Central memory CD8-positive, alpha-beta T cell (primary cell): Measurements from ENCODE around the gene RYR1.
"Not testable (repeated sequence)": the region's sequence is repeated elsewhere in the genome, so short reads cannot be mapped to it uniquely, and the experiment has no call there.

Experiments
- ATAC-seq: fragments of 150-1000 bp; cut with Tn5 transposase; replicated peaks from 2 replicates; pipeline ENCODE4 v1.10.0; 2022; ENCODE audit warnings: mild to moderate bottlenecking, moderate FRiP score, moderate number of reproducible peaks; ENCODE audit not compliant: poor library complexity, severe bottlenecking; ENCODE audit errors: extremely low read depth
- DNase-seq, 2 donors: peaks; one replicate each; pipeline ENCODE4 v3.0.0; 2021; ENCODE audit warnings: low spot score in 2 of 2
- H3K27ac Mint-ChIP-seq: one replicate; pipeline ENCODE4 v1.8.0; 2022; ENCODE audit warnings: low read depth, mild to moderate bottlenecking, moderate library complexity, mixed read lengths
- H3K27me3 Mint-ChIP-seq: one replicate; pipeline ENCODE4 v1.8.0; 2022; ENCODE audit warnings: mixed read lengths
- H3K36me3 Mint-ChIP-seq: one replicate; pipeline ENCODE4 v1.8.0; 2022; ENCODE audit warnings: mild to moderate bottlenecking, moderate library complexity, mixed read lengths; ENCODE audit not compliant: insufficient read depth
- H3K4me1 Mint-ChIP-seq: one replicate; pipeline ENCODE4 v1.8.0; 2022; ENCODE audit warnings: mixed read lengths
- H3K4me3 Mint-ChIP-seq: one replicate; pipeline ENCODE4 v1.8.0; 2022; ENCODE audit warnings: mild to moderate bottlenecking, moderate library complexity, mixed read lengths
- H3K9me3 Mint-ChIP-seq: one replicate; pipeline ENCODE4 v1.8.0; 2022; ENCODE audit warnings: mixed read lengths

The RYR1 gene

DNA sequence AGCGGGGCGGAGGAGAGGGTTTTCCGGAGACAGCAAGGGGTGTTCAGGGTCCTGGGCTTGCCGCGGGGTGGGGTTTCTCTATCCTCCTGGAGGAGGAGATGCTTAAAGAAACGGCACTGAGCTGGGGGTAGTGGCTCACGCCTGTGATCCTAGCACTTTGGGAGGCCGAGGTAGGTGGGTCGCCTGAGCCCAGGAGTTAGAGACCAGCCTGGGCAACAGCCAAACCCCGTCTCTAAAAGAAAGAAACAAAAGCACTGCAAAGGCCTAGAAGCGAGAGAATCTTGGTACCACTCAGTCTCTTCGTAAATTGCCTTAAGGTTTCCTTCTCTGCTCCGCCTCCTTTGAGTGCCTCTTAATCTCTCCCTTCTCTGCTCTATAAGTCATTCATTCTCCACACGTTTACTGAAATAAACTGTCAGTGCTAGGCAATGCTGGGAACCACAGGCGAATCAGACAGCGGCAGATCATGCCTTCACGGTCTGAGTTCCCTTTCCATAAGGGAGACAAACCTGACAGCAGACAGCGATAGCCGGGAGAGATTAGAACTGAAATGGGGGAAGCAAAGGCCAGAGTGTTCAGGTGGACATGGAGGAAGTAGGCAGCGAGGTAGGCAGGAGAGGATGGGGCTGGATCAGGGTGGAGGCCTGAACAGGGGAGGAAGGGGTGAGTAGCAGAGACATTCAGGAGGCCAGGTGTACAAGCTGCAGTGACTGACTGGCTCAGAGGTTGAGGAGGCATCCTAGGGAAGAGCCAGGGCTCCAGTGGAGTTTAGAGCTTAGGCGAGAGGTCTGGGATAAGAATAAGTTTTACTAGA lies 186.1 kb downstream of the RYR1 start:
- Mint-ChIP-seq H3K27ac (peak overlapping the region; percentile 97), H3K36me3 (peaks cover 51% of the 10 kb centered on the region), H3K27me3 (no peaks in the 10 kb centered on the region), H3K9me3 (no peaks in the 10 kb centered on the region), H3K4me3 (peak overlapping the region; percentile 97), H3K4me1 (peaks cover 49% of the 10 kb centered on the region)
- DNase-seq (no peak), ATAC-seq (no peak)

DNA sequence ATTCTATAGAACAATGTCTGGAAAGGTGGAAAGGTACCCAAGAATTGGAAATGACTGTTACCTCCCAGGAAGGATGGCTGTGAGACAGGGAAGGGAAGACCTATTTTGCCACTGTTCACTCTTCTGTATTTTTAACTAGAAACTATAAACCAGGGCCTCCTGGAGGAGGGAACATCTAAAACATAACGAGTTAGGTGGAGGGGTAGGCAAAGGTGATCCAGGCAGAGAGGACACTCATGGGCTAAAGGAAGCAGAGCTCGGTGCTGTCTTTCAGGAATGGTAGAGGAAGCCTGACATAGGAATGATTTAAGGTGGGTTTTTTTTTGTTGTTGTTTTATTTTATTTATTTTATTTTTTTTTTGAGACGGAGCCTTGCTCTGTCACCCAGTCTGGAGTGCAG lies 191.3 kb downstream of the RYR1 start:
- H3K27me3 Mint-ChIP-seq = no peaks in the 10 kb centered on the region
- ATAC-seq = no peak
- peaks cover 15% of the 10 kb centered on the region for H3K4me1 Mint-ChIP-seq
- H3K9me3 Mint-ChIP-seq = no peaks in the 10 kb centered on the region
- H3K4me3 Mint-ChIP-seq = no peak overlapping the region
- H3K36me3 Mint-ChIP-seq = peaks cover 74% of the 10 kb centered on the region
- no peak for DNase-seq
- no peak overlapping the region for H3K27ac Mint-ChIP-seq

DNA sequence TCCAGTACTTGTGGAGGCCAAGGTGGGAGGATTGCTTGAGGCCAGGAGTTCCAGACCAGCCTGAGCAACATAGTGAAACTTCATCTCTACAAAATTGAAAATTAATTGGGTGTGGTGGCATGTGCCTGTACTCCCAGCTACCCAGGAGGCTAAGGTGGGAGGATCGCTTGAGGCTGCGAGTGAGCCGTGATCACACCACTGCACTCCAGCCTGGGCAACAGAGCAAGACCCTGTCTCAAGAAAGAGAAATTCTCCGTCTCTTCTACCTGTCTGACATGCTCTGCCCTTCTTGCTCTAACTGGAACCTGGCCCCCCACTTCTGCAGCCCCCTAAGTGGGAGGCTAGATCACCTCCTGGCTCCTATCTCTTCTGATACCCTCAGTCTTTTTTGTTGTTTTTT lies 192.9 kb downstream of the RYR1 start:
- Mint-ChIP-seq H3K4me3 (no peak overlapping the region), H3K4me1 (peaks cover 9% of the 10 kb centered on the region), H3K27ac (no peak overlapping the region), H3K27me3 (no peaks in the 10 kb centered on the region), H3K36me3 (peaks cover 71% of the 10 kb centered on the region), H3K9me3 (no peaks in the 10 kb centered on the region)
- DNase-seq = no peak
- ATAC-seq = no peak

DNA sequence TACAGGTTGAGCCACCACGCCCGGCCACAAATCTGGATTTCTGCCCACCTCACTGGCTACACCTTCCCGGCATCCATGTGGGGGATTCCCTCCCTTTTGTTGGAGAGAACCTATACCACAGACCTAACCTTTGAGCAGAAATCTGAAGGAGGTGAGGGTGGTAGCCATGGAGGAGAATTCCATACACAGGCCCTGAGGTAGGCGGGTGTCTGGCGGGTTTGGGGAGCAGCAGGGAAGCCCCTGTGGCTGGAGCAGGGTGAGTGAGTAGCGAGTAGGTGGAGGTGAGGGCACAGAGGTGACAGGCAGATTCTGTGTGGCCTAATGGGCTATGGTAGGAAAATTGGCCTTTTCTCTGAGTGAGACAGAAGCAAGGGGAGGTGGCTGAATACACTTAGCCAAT lies 196.1 kb downstream of the RYR1 start:
- Mint-ChIP-seq H3K4me3 (no peak overlapping the region), H3K27me3 (no peaks in the 10 kb centered on the region), H3K9me3 (no peaks in the 10 kb centered on the region), H3K36me3 (peaks cover 62% of the 10 kb centered on the region), H3K4me1 (peaks cover 11% of the 10 kb centered on the region), H3K27ac (no peak overlapping the region)
- no peak for ATAC-seq
- no peak for DNase-seq

DNA sequence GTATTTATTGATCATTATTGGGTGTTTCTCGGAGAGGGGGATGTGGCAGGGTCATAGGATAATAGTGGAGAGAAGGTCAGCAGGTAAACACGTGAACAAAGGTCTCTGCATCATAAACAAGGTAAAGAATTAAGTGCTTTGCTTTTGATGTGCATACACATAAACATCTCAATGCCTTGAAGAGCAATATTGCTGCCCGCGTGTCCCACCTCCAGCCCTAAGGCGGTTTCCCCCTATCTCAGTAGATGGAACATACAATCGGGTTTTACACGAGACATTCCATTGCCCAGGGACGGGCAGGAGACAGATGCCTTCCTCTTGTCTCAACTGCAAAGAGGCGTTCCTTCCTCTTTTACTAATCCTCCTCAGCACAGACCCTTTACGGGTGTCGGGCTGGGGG lies 197.8 kb downstream of the RYR1 start:
- H3K27ac Mint-ChIP-seq, H3K9me3 Mint-ChIP-seq, DNase-seq, H3K27me3 Mint-ChIP-seq, ATAC-seq, H3K4me3 Mint-ChIP-seq: not testable (repeated sequence)
- H3K36me3 Mint-ChIP-seq = peaks cover 49% of the 10 kb centered on the region
- peaks cover 22% of the 10 kb centered on the region for H3K4me1 Mint-ChIP-seq

DNA sequence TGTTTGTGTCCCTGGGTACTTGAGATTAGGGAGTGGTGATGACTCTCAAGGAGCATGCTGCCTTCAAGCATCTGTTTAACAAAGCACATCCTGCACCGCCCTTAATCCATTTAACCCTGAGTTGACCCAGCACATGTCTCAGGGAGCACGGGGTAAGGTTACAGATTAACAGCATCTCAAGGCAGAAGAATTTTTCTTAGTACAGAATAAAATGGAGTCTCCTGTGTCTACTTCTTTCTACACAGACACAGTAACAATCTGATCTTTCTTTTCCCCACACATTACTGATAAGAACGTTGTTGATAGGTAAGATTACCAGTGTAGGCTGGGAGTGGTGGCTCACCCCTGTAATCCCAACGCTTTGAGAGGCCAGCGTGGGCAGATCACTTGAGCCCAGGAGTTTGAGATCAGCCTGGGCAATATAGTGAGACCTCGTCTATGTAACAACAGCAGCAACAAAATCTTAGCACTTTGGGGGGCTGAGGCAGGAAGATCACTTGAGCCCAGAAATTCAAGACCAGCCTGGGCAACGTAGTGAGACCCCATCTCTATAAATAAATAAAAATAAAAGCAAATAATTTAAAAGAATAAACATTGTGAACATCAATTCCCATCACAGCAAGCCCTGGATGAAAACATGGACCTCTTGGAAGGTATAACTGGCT lies 198.5 kb downstream of the RYR1 start:
- not testable (repeated sequence) for H3K27ac Mint-ChIP-seq, DNase-seq, H3K27me3 Mint-ChIP-seq, H3K9me3 Mint-ChIP-seq, H3K4me3 Mint-ChIP-seq, ATAC-seq
- Mint-ChIP-seq H3K36me3 (peaks cover 45% of the 10 kb centered on the region), H3K4me1 (peaks cover 28% of the 10 kb centered on the region)

DNA sequence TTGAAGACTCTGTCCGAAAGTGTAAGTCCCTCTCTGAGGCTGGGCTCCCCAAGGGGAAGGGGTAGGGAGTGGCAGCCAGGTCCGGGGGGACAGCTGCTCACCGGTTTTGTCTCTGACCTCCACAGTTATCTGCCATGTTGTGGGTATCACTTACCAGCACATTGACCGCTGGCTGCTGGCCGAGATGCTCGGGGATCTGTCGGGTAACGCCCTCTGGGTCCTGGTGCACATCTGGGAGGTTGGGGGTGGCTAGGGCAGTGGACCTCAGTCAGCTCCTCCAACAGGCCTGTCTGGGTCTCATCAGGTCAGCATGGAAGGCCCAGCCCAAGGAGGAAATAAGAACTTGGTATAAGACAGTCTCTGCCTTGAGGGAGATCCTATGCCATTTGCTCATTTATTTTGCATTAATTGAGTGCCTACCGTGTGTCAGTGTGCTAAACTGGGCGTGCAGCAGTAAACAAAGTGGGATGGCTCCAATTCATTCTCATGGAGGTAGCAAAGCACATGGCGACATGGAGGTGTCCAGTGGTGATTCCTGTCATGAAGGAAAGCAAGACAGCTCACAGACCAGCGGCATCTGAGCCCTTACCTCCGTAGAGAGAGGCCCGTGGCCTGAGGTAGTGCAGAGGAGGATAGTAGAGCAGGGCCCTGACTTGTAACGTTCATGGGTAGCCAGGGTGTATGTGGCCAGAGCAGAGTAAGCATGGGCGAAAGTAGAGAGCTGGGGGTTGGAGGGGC lies 199.2 kb downstream of the RYR1 start:
- Mint-ChIP-seq H3K27me3 (no peaks in the 10 kb centered on the region), H3K27ac (peak overlapping the region; percentile 42), H3K4me1 (peaks cover 29% of the 10 kb centered on the region), H3K36me3 (peaks cover 43% of the 10 kb centered on the region), H3K4me3 (no peak overlapping the region), H3K9me3 (no peaks in the 10 kb centered on the region)
- ATAC-seq (no peak), DNase-seq (no peak)

DNA sequence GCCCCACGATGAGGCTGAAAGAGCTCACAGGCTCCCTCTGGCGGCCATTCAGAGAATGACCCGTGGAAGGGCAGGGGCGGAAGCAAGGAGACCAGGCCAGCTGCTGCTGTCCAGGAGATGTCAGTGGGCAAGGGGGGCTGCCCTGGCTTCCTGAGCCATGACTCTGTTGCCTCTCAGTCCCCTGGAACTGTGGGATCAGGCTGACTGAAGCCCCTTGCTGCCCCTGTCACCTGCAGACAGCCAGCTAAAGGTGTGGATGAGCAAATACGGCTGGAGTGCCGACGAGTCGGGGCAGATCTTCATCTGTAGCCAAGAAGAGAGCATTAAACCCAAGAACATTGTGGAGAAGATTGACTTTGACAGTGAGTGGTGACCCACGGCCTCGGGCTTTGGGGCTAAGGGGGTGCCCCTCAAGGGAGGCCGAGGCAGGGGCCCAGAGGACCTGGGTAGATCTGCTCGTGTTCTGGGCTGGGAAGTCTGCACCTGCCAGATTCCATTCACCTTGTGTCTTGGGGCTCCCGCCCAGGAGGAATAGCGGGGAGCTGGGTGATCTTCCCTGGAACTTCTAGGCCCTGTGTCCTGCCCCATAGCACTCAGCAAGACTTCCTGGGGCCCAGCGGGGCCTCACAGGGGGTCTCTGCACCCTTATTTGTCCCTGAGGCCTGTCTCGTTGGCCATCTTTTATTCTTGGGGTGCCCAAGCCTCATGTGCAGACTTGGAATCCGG lies 201.4 kb downstream of the RYR1 start:
- no peaks in the 10 kb centered on the region for H3K27me3 Mint-ChIP-seq
- peaks cover 23% of the 10 kb centered on the region for H3K36me3 Mint-ChIP-seq
- peak; percentile 55 to 69 for DNase-seq
- peak overlapping the region; percentile 71 for H3K4me3 Mint-ChIP-seq
- H3K9me3 Mint-ChIP-seq = no peaks in the 10 kb centered on the region
- peak overlapping the region; percentile 83 for H3K27ac Mint-ChIP-seq
- ATAC-seq = no peak
- peaks cover 28% of the 10 kb centered on the region for H3K4me1 Mint-ChIP-seq

DNA sequence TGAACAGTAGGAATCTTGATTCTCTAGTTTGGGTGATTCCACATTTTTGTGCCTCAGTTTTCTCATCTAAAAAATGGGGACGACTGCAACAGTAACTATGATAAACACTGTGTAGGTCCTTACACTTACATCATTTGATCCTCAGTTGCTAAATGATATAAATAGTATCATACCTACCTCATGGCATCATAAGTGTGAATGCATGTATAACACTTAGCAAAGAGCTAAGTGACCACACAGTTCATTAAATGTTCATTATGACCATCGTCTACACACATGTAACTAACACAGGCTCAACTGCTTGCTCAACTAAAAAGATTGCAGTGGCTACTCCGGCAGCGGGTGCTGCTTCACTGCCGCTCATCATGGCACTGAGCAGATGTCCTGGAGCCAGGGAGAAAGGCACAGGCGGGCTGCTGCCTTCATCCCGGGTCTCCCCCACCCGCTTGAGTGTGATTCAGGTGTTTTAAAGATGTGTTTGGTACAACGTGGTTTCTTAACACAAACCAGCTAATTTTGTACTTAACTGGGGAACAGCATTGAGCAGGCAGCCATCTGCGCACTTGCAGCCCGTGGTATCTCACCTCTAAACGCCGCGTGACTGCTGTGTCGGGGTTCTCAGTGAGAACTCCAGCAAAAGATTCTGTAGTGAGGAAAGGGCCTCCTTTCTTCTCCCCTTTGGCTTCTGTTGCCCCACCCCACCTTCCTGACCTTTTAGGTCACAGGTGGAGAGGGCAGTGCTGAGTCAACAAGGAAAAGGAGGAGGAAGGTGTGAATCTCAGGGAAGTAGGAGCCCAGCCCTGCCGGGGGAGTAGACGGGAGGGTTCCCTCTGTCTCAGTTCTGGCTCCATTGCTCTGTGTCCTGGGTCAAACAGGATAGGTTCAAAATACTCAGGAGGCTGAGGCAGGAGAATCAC lies 202.2 kb downstream of the RYR1 start:
- ATAC-seq = no peak
- peak overlapping the region; percentile 51 for H3K4me3 Mint-ChIP-seq
- peak overlapping the region; percentile 83 for H3K27ac Mint-ChIP-seq
- H3K9me3 Mint-ChIP-seq = no peaks in the 10 kb centered on the region
- no peaks in the 10 kb centered on the region for H3K27me3 Mint-ChIP-seq
- no peak for DNase-seq
- H3K4me1 Mint-ChIP-seq = peaks cover 28% of the 10 kb centered on the region
- peaks cover 19% of the 10 kb centered on the region for H3K36me3 Mint-ChIP-seq
